NCI-H2227 treated with DMSO at 0.1 percent for 48 hours (cell line): ENCODE measurements around the gene ITPRIP.

ENCODE experiments used
- DNase-seq: peaks from one replicate; lab custom pipeline; 2025; lab: John Stamatoyannopoulos, UW

ITPRIP gene

GRCh38 chr10:104307576-104308438, 30.5 kb downstream of the ITPRIP start:
- DNase-seq = no peak

- DNase-seq = no peak
Observed at GRCh38 chr10:104306897-104307296, 31.4 kb downstream of the ITPRIP start.

- DNase-seq = no peak
Observed at GRCh38 chr10:104304927-104305326, 33.3 kb downstream of the ITPRIP start.

GRCh38 chr10:104304356-104304745, 33.9 kb downstream of the ITPRIP start:
- DNase-seq = no peak

GRCh38 chr10:104303594-104304355, 34.5 kb downstream of the ITPRIP start:
- DNase-seq = no peak

GRCh38 chr10:104301907-104302690, 36.2 kb downstream of the ITPRIP start:
- no peak for DNase-seq

GRCh38 chr10:104300736-104301292, 37.5 kb downstream of the ITPRIP start:
- DNase-seq = peak; percentile 5

GRCh38 chr10:104300002-104300735, 38.1 kb downstream of the ITPRIP start:
- DNase-seq = no peak

- no peak for DNase-seq
Observed at GRCh38 chr10:104299031-104299904, 39.0 kb downstream of the ITPRIP start.

GRCh38 chr10:104297697-104298660, 40.3 kb downstream of the ITPRIP start:
- no peak for DNase-seq

GRCh38 chr10:104296687-104297436, 41.4 kb downstream of the ITPRIP start:
- no peak for DNase-seq

GRCh38 chr10:104293781-104294321, 44.4 kb downstream of the ITPRIP start:
- DNase-seq = no peak

GRCh38 chr10:104293011-104293410, 45.3 kb downstream of the ITPRIP start:
- DNase-seq = no peak

- peak; percentile 71 for DNase-seq
Observed at GRCh38 chr10:104291439-104291951, 46.8 kb downstream of the ITPRIP start.

GRCh38 chr10:104288355-104288754, 49.9 kb downstream of the ITPRIP start:
- no peak for DNase-seq

- DNase-seq = no peak
Observed at GRCh38 chr10:104286939-104287338, 51.3 kb downstream of the ITPRIP start.

- DNase-seq = no peak
Observed at GRCh38 chr10:104284846-104285245, 53.4 kb downstream of the ITPRIP start.

GRCh38 chr10:104281694-104282093, 56.6 kb downstream of the ITPRIP start:
- peak; percentile 29 for DNase-seq
